Measurements from ENCODE around the gene GPR39. TPM values are rescaled to one million over a fixed set of nuclear protein-coding genes. Genes with fewer than 3 reads are reported as not detected.

GPR39 gene
- total RNA-seq, 1 experiment from 2014 or later, result 0.50 TPM

GRCh38 chr2:132429351-132429750, 12.7 kb downstream of the GPR39 start:
- Mint-ChIP-seq H3K27me3 (ENCODE audit: low read depth) (no peaks in the 10 kb centered on the region; the same call in 1 of the 2 replicates), H3K4me1 (no peaks in the 10 kb centered on the region), H3K27ac (no peak overlapping the region), H3K36me3 (ENCODE audit: insufficient read depth in 1 of 3, low read depth in 3 of 3) (0 out of 7 replicates have a peak, but pooled peaks cover 0 to 7% (median 3%) of the 10 kb centered on the region in 3 experiments), H3K9me3 (peaks cover 0 to 10% of the 10 kb centered on the region in 2 experiments; a peak in 4 of 5 replicates), H3K4me3 (no peak overlapping the region)
- no peak overlapping the region for H4K8ac ChIP-seq (replicated peaks; ENCODE audit: insufficient read length, low read depth, low read length)
- DNase-seq, result no peak
- H2BK120ac ChIP-seq (ENCODE audit: low read depth, low read length, poor library complexity, severe bottlenecking), result no peak overlapping the region
- H3K79me1 ChIP-seq (ENCODE audit: insufficient read depth, low read depth, low read length, poor library complexity, severe bottlenecking), result no peaks in the 10 kb centered on the region
- H3K56ac ChIP-seq (ENCODE audit: insufficient read length, low read depth, low read length), result no peak overlapping the region
- H3K23me2 ChIP-seq (ENCODE audit: insufficient read length, low read depth, low read length, poor library complexity, severe bottlenecking), result no peaks in the 10 kb centered on the region
- no peaks in the 10 kb centered on the region for H3K4me1 ChIP-seq (ENCODE audit: insufficient read depth, low read length)
- no peaks in the 10 kb centered on the region for H4K20me1 ChIP-seq (ENCODE audit: control insufficient read depth, insufficient read depth, insufficient read length)
- H2BK5ac ChIP-seq (ENCODE audit: insufficient read length, low read length), result no peak overlapping the region
- no peak overlapping the region for H3K4ac ChIP-seq (ENCODE audit: low read depth, low read length)
- no peaks in the 10 kb centered on the region for H3K79me2 ChIP-seq (ENCODE audit: insufficient read depth, low read length)
- no peak overlapping the region for H2AK5ac ChIP-seq (ENCODE audit: insufficient read length, low read length)
- H3K27ac ChIP-seq (ENCODE audit: insufficient read length, low read depth, low read length), result no peak overlapping the region
- no peak overlapping the region for H2BK20ac ChIP-seq (ENCODE audit: low read depth, low read length, poor library complexity, severe bottlenecking)
- no peak overlapping the region for H4K91ac ChIP-seq (ENCODE audit: insufficient read length, low read depth, low read length)
- no peak overlapping the region for H3K9ac ChIP-seq (ENCODE audit: extremely low read depth, insufficient read length, low read length)
- no peak for TF ChIP-seq CTCF (conservative IDR thresholded peaks at IDR 0.05)
- H3K27me3 ChIP-seq (ENCODE audit: insufficient read depth, low read length), result no peaks in the 10 kb centered on the region
- no peak overlapping the region for H3K23ac ChIP-seq (ENCODE audit: insufficient read length, low read depth, low read length)
- H3K18ac ChIP-seq (ENCODE audit: insufficient read length, low read depth, low read length), result no peak overlapping the region
- no peak overlapping the region for H4K5ac ChIP-seq (ENCODE audit: insufficient read length, low read depth, low read length)
- no peak overlapping the region for H3K14ac ChIP-seq (ENCODE audit: insufficient read depth, low read length)
- WGBS (ENCODE audit: extremely low coverage, insufficient read length, low lambda C conversion rate), result no CpG with 5 or more reads among the region's 2 CpGs
- no peak overlapping the region for H3K4me2 ChIP-seq (ENCODE audit: insufficient read depth, insufficient read length, low read length)
- no peak overlapping the region for H3T11ph ChIP-seq (ENCODE audit: low read length)
- no peak overlapping the region for H2AFZ ChIP-seq (ENCODE audit: low read length)
- no peak overlapping the region for H2BK12ac ChIP-seq (ENCODE audit: insufficient read length, low read depth, low read length)
- H3K9me3 ChIP-seq (ENCODE audit: control insufficient read depth, low read depth, low read length), result no peaks in the 10 kb centered on the region
- no peak overlapping the region for H2BK15ac ChIP-seq (ENCODE audit: low read depth, low read length)

All from H9 (cell line).